ENCODE data around the gene CRAMP1.
"Not testable (repeated sequence)": the region's sequence is repeated elsewhere in the genome, so short reads cannot be mapped to it uniquely, and the experiment has no call there.

Gene CRAMP1

DNA sequence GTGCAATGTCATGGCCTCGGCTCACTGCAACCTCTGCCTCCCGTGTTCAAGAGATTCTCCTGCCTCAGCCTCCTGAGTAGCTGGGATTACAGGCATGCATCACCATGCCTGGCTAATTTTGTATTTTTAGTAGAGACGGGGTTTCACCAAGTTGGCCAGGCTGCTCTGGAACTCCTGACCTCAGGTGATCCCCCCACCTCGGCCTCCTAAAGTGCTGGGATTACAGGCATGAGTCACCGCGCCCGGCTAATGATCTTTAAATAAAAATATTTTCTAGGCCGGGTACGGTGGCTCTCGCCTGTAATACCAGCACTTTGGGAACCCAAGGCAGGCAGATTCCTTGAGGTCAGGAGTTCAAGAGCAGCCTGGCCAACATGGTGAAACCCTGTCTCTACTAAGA lies 106.1 kb downstream of the CRAMP1 start:
- DNase-seq, result not testable (repeated sequence)

DNA sequence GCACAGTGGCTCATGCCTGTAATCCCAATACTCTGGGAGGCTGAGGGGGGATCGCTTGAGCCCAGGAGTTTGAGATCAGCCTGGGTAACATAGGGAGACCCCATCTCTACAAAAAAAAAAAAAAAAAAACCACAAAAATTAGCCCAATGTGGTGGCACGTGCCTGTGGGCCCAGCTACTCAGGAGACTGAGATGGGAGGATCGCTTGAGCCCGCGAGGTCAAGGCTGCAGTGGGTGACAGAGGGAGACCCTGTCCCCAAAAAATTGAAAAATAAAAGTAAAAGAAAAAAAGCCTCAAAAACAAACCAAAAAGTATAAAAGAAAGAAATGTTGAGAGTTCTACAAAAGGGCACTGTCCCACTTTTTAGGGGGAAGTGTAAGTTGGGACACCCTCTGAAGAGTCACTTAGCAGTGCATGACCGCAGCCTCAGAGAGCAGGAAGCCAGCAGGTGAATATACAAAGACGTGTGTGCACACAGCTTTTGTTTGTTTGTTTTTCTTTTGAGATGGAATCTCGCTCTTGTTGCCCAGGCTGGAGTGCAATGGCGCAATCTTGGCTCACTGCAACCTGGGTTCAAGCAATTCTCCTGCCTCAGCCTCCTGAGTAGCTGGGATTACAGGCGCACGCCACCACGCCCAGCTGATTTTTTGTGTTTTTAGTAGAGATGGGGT lies 107.5 kb downstream of the CRAMP1 start:
- DNase-seq, result peak; percentile 47

DNA sequence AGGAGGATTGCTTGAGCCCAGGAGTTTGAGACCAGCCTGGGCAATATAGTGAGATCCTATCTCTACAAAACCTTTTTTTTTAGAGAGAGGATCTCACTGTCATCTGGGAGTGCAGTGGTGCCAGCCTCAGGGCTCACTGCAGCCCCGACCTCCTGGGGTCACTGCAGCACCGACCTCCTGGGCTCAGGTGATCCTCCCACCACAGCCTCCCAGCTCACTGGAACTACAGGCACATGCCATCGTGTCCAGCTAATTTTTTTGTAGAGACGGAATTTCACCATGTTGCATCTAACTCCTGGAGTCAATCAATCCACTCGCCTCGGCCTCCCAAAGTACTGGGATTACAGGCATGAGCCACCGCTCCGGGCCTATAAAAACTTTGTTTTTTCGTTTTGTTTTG lies 109.2 kb downstream of the CRAMP1 start:
- no peak for DNase-seq

DNA sequence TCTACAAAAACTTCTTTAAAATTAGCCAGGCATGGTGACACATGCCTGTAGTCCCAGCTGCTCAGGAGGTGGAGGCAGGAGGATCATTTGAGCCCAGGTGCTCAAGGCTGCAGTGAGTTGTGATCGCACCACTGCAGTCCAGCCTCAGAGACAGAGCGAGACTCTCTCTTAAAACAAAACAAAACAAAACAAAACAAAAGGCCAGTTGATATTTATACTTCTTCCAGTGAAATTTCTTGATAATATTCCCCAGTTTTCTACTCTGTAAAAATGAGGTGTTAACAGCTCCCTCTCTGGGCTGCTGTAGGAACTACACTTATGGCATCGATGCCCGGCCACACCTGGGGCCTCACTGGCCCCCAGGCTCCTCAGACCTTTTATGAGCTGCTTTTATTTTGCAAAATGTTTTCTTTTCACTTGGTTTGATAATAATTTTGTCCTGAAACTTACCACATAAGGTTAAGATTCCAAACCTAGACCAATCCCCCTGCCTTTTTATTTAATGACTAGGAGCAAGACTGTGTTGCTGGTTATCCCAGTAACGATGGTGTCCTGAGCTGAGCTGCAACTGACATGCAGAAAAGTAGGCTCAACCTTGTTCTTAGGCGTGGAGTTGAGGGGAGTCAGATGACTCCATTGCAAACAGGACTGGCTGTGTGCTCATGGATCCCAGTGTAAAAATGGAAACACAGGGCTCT lies 111.4 kb downstream of the CRAMP1 start:
- peak; percentile 10 for DNase-seq

DNA sequence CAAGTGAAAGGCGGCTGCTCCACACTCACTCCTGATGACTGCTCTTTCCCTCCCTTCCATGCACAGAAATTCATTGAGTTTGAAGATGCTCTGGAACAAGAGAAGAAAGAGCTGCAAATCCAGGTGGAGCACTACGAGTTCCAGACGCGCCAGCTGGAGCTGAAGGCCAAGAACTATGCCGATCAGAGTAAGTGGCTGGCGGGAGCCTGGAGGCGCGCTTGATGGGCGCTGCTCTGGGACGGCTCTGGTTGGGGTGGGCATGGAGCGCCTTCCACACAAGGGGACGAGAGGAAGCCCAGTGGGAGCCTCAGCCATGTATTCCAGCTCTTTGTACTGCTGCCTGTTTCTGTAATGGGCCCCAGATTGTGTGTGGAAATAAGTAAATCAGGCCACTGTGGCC lies 112.3 kb downstream of the CRAMP1 start:
- no peak for DNase-seq

DNA sequence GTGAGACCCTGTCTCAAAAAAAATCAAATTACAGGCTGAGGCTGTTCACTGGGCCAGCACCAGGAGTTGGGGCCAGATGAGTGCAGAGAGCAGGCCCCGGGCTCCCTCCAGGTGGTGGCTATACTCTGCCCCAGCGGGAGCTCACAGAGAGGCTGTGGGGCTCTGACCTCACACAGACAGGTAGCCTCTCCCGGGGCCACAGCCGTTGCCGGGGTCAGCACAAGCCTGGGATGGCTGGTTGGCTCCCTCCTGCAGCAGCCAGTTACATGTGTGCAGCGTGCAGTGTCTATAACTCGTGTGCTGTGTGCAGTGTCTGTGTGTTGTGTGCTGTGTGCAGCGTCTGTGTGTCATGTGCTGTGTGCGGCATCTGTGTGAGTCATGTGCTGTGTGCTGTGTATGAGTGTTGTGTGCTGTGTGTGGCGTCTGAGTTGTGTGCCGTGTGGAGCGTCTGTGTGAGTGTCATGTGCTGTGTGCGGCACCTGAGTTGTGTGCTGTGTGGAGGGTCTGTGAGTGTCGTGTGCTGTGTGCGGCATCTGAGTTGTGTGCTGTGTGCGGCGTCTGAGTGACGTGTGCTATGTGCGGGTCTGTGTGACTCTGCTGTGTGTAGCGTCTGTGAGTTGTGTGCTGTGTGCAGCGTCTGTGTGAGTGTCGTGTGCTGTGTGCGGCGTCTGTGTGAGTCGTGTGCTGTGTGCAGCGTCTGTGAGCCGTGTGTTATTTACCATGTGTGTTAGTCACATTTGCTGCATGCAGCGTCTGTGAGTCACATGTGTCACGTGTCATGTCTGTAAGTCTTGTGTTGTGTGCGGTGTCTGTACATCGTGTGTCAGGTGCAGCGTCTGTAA lies 114.7 kb downstream of the CRAMP1 start:
- no peak for DNase-seq

Measured in MV-4-11 (cell line).